Jurkat, Clone E6-1 (cell line): ENCODE results near the gene RFXAP.

Experiments used
- DNase-seq: peaks from one replicate; pipeline ENCODE4 v3.0.0-alpha.2; 2011; ENCODE audit warnings: low read depth, low spot score
- H3K4me3 ChIP-seq: 2 replicates; pipeline ENCODE4 v1.5.1; 2011; ENCODE audit warnings: mild to moderate bottlenecking, low read length, control low read depth, moderate library complexity

RFXAP gene

GRCh38 chr13:36858290-36858689 is 39.3 kb downstream of the RFXAP start:
- no peak overlapping the region for H3K4me3 ChIP-seq
- peak; percentile 34 for DNase-seq

DNA sequence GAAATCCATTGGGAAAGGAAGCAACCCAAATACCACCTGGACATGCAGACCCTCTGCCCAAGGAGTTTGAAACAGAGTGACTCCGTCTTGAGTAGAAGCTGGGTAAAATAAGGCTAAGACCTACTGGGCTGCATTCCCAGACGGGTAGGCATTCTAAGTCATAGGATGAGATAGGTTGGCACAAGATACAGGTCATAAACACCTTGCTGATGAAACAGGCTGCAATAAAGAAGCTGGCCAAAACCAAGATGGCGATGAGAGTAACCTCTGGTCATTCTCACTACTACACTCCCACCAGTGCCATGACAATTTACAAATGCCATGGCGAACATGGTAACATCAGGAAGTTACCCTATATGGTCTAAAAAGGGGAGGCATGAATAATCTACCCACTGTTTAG is 40.2 kb downstream of the RFXAP start:
- no peak for DNase-seq
- H3K4me3 ChIP-seq: no peak overlapping the region

DNA sequence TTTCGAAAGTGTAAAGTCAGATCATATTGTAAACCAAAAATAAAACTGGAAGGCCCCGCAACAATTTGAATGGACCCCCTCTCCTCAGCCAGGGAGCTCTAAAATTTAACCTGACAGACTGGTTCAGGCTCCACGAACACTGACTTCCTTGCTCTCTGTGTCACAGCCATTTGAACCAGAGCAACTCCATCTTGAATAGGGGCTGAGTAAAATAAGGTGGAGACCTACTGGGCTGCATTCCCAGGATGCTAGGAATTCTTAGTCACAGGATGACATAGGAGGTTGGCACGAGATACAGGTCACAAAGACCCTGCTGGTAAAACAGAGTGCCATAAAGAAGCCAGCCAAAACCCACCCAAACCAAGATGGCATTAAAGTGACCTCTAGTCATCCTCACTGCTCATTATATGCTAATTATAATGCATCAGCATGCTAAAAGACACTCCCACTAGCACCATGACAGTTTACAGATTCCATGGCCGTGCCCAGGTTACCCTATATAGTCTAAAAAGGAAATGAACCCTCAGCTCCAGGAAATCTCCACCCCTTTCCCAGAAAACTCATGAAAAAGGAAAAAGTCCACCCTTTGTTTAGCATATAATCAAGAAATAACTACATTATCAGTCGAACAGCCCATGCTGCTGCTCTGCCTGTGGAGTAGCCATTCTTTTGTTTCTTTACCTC is 43.1 kb downstream of the RFXAP start:
- no peak overlapping the region for H3K4me3 ChIP-seq
- no peak for DNase-seq

- H3K4me3 ChIP-seq: no peak overlapping the region
- no peak for DNase-seq
Observed at GRCh38 chr13:36862722-36863121, 43.7 kb downstream of the RFXAP start.

DNA sequence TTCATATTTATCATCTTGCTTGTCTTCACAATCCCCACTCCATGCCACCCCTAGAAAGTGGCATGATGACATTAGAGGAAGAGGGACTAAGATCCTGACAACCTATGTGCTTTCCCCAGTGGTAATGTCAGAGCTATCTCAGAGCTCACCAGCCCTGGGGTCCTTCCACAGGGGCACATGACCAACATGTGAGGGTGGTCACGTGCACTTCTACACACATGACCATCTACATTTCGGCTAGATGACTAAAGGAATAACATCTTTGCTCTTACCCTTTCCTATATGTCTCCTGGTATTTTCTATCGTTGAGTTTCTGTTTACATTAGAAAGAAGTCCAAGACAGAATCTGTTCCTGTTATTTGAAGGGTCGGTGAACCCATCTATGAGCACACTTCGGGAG is 46.2 kb downstream of the RFXAP start:
- no peak for DNase-seq

DNA sequence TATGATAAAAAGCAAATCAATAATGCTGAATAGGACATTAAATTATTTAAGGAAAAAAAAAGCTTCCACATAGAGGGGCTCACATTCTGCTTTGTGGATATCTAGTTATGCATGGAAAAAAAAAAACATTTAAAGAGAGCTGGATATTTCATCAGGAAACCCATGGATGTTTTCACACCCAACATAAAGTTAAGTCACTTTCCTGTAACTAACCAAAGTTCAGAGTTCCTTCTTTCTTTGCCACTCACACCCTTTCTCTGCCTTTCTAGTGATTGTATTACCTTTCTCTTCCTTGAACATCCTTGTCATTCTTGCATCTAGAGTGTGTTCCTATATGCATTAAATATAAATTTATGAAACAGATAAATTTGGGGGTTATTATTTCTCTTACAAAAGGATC is 47.2 kb downstream of the RFXAP start:
- no peak for DNase-seq
- no peak overlapping the region for H3K4me3 ChIP-seq

More for the DNA sequence above, 46.2 kb downstream of the RFXAP start:
- H3K4me3 ChIP-seq: no peak overlapping the region

DNA sequence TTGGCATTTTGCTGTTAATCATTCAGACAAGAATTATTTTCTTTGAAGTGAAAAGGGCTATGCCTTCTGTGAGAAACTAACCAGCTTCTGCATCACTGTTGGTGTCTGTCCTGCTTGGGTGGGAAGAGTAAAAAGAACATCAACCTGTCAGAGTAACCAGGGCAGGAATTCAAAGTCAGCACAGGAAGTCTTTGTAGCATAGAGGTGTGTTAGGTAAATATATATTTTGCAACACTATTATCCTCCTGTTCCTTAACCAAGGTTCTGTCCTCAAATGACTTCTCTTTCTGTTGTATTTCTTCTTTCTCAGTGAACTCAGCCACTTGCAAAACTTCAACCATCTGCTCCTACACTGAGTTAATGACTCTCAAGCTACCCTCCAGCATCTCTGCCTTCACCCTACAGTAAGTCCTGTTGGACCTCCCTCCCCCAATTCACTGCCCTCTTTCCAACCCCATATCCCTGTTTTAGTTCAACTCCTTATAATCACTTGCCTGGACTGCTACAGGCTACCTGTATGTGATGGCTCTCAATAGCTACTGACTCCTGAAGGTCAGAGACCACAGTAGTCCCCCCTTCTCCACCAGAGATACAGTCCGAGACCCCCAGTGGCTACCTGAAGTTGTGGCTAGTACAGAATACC is 51.1 kb downstream of the RFXAP start:
- no peak for DNase-seq
- no peak overlapping the region for H3K4me3 ChIP-seq

DNA sequence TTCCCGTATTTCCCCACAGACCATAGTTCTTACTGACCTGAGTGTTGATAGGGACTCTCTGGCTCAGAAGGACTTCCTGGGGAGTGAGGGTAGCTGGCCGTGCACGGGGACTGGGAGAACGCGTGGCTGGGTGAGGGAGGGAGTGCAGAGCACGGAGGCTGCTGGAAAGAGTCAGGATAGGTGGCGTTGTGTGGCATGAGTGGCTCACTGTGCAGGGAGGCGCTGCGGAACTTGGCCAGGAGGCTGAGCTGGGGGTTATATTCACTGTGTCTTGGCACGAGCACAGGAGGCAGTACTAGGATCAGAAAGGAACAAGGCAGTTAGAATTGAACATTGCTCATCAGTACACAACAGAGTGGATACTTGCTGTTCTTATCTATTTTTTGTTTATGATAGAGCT is 53.6 kb downstream of the RFXAP start:
- H3K4me3 ChIP-seq: no peak overlapping the region
- no peak for DNase-seq

- no peak overlapping the region for H3K4me3 ChIP-seq
- no peak for DNase-seq
Observed at GRCh38 chr13:36875431-36875830, 56.4 kb downstream of the RFXAP start.

DNA sequence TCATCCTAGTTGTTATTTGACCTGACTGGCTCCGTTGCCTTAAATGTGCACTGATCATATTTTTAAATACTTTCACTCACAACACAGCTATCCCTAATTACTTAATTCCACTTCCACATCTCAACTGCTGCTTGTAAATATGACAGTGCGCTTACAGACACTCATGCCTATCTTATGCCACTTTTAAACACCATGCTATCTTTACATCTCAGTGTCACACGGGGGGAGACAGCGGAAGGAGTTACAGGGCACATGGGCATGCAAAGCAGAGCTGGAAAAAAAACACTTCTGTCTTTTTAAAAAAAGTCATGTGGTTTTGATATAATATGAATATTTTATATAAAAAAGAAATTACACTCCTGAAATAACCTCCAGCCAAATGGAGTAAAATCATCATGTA is 56.9 kb downstream of the RFXAP start:
- DNase-seq: no peak
- H3K4me3 ChIP-seq: no peak overlapping the region
